CD4-positive, alpha-beta T cell treated with Interleukin-4 for 1 hour (primary cell): Measurements from ENCODE around the gene TRPV2.
"Not testable (repeated sequence)": the region's sequence is repeated elsewhere in the genome, so short reads cannot be mapped to it uniquely, and the experiment has no call there.

Experiments
- DNase-seq, 2 donors: peaks; one replicate each; pipeline ENCODE4 v3.0.0-alpha.2; 2020 to 2022

Gene TRPV2

GRCh38 chr17:16437083-16437482 is 21.7 kb downstream of the TRPV2 start:
- no peak for DNase-seq

- no peak for DNase-seq
Measured at GRCh38 chr17:16438173-16438556, 22.8 kb downstream of the TRPV2 start.

GRCh38 chr17:16438557-16439302 is 23.4 kb downstream of the TRPV2 start:
- DNase-seq = peak; percentile 98

GRCh38 chr17:16439303-16439791 is 24.0 kb downstream of the TRPV2 start:
- DNase-seq = peak; percentile 40 to 51

GRCh38 chr17:16439811-16440351 is 24.5 kb downstream of the TRPV2 start:
- peak; percentile 44 to 65 for DNase-seq

GRCh38 chr17:16440354-16440753 is 25.0 kb downstream of the TRPV2 start:
- DNase-seq = not testable (repeated sequence)

GRCh38 chr17:16440901-16441629 is 25.7 kb downstream of the TRPV2 start:
- DNase-seq = no peak

GRCh38 chr17:16442141-16442540 is 26.8 kb downstream of the TRPV2 start:
- no peak for DNase-seq

- no peak for DNase-seq
Measured at GRCh38 chr17:16442594-16443510, 27.5 kb downstream of the TRPV2 start.

- no peak for DNase-seq
Measured at GRCh38 chr17:16443511-16444257, 28.3 kb downstream of the TRPV2 start.

GRCh38 chr17:16444258-16444886 is 29.0 kb downstream of the TRPV2 start:
- no peak for DNase-seq

GRCh38 chr17:16446338-16446983 is 31.1 kb downstream of the TRPV2 start:
- no peak for DNase-seq

GRCh38 chr17:16447676-16448075 is 32.3 kb downstream of the TRPV2 start:
- no peak for DNase-seq

- DNase-seq = no peak
Measured at GRCh38 chr17:16448490-16448889, 33.1 kb downstream of the TRPV2 start.

- no peak for DNase-seq
Measured at GRCh38 chr17:16449121-16449570, 33.8 kb downstream of the TRPV2 start.

GRCh38 chr17:16450028-16450427 is 34.7 kb downstream of the TRPV2 start:
- DNase-seq = no peak

GRCh38 chr17:16452268-16452667 is 36.9 kb downstream of the TRPV2 start:
- not testable (repeated sequence) for DNase-seq

- no peak for DNase-seq
Measured at GRCh38 chr17:16453493-16453851, 38.1 kb downstream of the TRPV2 start.

- DNase-seq = no peak
Measured at GRCh38 chr17:16455997-16456741, 40.8 kb downstream of the TRPV2 start.

- DNase-seq = no peak
Measured at GRCh38 chr17:16456742-16457316, 41.5 kb downstream of the TRPV2 start.
